Fibroblast of peridontal ligament (primary cell): ENCODE measurements around the gene CHST3.
"Not testable (repeated sequence)": the region's sequence is repeated elsewhere in the genome, so short reads cannot be mapped to it uniquely, and the experiment has no call there.

Experiments used
- DNase-seq: peaks from one replicate; pipeline ENCODE4 v3.0.0-alpha.2; 2010; ENCODE audit errors: extremely low read depth

Gene CHST3

DNA sequence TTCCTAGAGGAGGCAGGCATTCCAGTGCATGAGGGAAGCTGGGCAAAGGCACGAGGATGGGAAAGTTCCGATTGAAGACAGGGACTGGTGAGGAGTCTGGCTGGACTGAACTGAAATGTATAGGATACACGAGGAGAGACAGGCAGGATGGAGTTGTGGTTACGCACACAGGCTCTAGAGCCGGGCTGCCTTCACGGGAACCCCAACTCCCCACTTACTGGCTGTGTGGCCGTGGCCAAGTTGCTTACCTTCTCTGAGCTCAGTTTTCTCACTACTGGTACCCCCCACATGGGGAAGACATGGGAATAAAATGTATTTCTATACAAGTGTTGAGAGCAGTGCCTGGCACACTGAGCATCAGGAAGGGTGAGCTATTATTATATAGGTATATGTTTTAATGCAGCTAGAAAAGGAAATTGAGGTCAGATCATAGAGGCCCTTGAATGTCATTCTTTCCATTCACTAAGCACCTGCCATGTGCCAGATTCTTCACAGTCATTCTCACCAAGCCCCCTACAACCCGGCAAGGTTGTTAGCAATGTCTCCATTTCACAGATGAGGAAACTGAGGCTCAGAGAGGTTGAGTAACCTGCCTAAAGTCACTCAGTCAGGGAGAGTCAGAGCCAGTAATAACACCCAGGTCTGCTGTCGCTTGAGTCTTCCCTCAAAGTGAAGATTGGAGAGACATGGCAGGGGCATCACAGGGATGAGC is 9.7 kb downstream of the CHST3 start:
- no peak for DNase-seq

DNA sequence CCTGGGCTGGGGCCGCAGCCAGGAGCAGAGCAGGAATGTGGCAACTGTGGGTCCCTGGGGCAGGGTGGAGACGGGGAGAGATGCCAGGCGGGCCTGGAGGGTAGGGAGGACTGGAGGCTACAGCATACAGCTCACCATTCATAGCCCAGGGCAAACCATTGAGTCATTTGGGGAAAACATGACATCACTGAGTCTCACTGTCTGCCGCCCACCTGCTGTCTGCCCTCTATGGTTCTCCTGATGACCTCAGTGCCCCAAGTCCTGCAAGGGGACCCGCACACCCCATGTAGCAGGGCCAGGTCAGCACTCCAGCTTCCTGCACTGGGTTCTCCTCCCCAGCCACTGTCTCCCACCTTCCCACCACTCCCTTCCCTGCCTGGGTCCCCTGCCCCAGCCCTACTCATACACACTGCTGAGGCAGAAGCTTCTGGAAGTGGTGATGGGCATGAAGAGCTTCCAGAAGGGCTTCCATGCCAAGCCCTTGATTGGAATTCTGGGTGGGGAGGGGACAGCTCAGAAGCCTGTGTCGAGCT is 10.4 kb downstream of the CHST3 start:
- peak; percentile 70 for DNase-seq

DNA sequence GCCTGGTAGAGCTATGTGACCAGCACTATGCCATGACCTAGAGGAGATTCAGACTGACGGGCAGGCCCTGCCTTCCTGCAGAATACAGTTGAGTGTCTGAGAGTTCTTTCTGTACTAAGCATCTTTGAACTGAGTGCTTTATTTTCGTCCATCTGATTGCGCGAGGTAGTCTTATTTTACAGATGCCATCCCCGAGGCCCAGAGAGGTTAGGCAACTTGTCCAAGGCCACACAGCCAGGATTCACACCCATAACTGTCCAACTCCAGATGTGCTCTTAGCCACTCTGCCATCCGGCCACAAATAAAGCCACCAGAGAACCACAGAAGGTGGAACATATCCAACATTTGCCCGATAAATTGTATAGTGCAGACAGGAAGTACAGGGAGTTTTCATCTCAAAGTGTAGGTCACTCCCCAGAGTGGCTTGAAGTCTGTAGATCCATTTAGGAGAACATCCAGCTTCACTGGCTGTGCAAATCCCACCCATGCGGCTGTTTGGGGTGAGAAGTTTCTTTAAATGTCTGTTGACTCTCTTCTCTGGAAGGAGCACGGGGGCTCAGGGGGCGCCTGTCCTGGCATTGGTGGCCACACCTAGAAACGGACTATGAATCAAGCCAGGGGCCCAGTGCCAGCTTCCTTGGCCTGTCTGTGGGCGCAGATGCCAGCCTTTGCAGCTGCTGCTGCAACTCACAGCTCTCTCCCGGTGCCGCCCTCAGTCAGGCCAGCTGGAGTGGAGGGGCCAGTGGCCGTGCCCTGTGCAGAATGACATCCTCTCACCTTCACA is 11.1 kb downstream of the CHST3 start:
- no peak for DNase-seq

DNA sequence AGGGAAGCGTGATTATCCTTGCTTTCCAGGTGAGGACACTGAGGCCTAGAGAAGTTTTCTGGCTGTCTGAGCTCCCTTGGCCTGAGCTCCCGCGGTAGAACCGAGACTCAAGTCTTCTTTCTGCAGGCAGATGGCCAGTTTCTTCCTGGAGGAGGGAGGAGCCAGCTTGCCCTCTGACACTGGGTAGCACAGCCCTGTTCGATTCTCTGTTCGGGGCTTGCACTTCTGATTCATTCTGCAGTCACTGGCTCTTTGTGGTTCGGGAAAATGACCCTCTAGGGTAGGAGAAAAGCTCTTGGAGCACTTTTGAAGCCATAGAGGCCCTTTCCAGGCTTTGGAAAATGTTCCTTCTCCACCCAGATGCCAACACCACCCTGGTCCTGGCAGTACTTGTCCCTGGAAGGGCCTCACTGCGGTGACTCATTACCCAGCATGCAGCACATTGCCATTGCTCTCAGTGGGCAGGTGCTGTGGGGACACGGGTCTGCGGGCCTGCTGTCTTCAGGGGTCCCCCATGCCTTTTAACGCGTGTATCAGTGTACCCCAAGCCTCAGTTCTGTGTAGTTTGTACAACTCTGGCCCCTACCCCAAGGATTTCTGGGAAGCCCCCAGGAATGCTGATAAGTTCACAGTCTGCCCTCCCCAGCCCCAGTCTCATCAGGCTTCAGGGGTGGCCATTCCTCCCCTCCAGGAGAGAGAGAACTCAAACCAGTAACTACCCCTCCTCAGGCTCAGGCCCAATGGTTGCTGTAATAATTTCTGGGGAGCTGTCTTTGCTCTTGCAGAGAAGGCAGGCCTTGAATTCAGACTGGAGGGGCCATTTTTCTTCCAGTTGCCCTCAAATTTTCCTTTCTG is 11.9 kb downstream of the CHST3 start:
- peak; percentile 74 for DNase-seq

DNA sequence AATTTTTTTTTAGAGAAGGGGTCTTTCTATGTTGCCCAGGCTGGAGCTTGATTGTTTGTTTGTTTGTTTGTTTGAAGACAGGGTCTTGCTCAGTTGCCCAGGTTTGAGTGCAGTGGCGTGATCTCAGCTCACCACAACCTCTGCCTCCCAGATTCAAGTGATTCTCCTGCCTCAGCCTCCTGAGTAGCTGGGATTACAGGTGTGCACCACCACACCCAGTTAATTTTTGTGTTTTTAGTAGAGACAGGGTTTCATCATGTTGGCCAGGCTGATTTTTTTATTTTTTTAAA is 13.4 kb downstream of the CHST3 start:
- not testable (repeated sequence) for DNase-seq

DNA sequence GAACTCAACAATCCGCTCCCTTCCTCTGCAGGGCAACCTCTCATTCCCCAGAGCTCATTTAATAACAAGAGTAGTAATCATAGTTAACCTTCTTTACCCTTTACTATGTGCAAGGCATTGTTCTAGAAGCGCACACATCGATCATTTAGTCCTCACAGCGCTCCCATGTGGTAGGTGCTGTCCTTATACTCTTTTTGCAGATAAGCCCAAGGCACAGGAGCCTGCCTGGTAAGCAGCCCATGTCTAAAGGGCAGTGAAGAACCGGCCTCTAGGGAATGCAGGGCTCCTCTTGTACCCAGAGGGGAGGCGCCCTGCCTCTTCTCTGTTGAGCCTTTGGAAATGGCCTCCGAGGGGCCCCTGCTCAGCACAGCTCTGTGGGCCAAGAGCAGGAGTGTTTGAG is 14.3 kb downstream of the CHST3 start:
- no peak for DNase-seq

DNA sequence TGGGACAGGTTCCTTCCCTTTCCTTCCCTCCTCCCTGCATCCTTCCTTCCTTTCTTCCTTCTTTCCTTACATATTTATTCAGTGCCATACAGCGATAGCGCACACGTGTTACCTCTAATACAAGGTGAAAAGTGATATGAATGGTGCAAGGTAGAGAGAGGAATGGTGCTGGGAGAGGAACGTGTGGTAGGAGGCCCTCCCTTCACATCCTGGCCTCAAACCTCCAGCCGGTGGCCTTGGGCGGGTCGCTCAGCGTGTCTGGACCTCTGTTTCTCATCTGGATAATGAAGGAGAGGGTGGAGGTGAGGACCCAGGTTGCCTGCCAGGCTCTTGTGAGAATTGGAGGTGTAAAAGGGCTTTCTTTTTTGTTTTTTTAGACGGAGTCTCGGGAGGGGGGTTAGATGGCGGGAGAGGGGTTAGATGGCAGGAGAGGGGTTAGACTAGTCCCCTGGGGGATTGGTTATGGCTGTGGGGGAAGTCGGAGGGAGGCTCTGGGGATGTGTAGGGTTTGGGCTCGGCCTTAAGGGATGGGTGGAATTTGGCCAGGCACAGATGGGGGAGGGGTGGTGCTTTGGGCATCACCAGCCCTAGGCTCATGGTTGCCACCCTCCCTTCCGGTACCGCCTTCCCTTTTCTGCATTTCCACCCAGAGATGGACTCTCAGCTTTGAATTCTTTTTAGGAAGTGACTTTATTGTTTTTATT is 14.9 kb downstream of the CHST3 start:
- no peak for DNase-seq

DNA sequence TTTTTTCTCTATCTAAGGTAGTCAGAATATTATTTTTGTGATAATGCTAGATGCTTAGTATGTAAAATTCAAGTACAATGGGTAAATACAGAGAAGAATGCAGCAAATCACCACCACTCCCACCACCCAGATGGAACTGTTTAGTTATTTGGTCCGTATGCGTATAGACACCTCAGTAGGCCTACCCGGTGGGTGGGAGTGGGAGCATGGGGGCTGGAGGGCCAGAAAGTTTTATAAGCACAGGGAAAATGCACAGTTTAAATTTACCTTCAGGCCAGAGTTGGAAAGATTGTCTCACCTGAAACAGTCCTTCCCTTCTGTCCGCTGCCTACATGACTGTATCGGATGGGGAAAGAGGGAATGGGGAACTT is 15.5 kb downstream of the CHST3 start:
- DNase-seq, result no peak

DNA sequence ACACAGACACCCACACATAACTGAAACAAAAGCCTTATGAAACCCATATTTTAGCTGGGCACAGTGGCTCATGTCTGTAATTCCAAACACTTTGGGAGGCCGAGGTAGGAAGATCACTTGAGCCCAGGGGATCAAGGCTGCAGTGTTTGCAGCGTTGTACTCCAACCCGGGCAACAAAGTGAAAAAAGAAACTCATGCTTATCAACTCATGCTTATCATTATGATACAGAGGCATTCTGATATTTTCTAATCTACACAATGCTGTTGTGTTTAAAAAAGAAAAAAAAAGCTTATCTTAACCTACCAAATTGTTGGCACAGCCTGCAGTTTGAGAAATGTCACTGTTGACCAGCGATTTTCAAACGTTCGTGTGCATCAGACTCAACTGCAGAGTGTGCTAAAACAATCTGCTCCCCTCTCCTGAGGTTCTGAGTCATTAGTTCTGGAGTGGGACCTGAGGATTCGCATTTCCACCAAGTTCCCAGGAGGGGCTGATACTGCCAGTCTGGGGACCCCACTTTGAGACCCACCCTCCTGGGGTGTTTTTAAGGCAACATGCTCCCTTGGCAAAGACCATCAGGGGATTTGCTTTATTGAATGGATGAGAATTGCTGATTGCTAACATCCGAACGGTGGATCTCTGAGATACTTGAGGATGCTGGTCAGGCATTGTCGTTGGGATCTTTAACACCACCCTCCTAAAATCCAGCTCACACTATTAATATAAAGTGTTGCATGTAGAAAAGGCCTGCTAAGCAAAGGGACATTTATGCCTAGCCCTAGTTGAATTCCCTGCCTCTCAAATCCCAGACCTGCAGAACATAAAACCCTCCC is 16.2 kb downstream of the CHST3 start:
- no peak for DNase-seq

DNA sequence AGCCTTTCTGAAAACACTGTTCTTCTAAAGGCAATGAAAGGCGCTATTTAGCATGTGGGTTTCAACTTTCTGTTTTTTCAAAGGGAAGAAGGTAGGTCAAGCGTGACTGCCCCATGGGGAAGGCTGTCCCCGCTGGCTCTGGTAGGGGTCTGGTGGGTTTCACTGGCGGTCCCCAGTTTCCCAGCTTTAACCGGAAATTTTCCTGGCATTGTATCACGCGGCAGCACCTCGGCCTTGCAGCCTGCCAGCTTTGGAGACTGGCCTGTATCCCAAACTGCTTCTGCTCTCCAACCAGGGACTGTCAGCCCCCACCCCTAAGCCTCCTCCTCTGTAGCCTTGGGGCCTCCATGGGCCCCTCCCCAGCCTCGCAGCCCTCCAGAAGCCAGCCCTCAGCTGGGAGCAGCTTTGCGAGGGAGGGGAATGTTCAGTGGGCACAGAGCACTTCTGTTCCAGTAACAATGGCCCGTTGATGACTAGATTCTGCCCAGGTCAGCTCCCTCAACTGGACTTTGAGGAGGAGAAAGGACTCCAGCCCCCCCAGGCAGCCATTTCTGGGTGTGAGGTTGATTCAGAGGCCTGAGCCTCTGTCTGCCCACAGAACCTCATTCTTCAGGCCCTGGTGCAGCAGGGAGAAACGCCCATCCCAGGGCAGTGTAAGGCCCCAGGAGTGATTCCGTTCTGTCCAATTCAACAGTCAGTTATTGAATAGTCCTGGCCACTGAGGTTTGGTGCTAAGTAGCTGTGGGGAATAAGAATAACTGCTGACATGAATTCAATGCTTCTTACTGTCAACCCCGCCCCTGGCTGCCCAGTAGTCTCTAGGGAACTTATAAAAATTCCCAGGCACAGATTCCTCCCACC is 17.1 kb downstream of the CHST3 start:
- DNase-seq, result peak; percentile 47

DNA sequence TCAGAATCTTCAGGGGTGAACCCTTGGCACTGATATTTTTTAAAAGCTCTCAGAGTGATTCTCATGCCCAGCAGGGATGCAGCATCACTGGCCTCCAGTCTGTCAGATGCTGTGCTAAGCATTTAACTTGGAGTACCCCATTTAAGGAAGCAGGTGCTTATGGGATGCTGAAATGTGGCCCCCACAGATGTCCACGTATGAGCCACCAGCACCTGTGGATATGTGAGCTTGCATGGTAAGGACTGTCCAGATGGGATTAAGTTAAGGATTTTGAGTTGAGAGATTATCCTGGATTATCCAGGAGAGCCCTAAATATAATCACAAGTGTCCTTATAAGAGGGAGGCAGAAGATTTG is 17.7 kb downstream of the CHST3 start:
- DNase-seq, result no peak

DNA sequence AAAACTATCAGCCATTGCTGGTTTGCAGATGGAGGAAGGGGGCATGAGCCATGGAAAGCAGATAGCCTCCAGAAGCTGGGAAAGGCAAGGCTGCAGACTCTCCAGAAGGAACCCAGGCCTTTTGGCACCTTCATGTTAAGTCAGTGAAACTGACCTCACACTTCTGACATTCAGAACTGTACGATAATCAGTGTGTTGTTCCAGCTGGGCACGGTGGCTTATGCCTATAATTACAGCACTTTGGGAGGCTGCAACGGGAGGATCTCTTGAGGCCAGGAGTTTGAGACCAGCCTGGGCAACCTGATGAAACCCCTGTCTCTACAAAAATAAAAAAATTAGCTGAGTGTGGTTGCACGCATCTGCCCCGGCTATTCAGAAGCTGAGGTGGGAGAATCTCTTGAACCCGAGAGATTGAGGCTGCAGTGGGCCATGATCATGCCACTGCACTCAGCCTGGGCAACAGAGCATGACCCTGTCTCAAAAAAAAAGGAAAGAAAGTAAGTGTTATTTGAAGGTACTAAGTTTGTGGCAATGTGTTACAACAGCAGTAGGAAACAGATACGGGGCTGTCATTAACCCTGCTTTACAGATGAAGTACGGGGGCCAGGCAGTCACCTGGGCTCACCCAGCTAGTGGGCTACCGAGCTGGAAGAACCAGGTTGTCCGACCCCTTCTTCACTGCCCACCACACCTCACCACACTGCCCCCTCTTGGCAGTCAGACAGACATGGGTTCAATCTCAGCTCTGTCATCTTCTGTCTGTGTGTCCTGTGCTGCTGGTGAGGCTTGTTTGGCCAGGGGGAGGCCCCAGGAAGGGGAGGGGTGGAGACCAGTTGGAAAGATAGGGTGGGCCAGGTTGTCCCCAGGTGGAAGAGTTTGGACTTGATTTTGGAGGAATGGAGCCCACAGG is 18.3 kb downstream of the CHST3 start:
- no peak for DNase-seq

DNA sequence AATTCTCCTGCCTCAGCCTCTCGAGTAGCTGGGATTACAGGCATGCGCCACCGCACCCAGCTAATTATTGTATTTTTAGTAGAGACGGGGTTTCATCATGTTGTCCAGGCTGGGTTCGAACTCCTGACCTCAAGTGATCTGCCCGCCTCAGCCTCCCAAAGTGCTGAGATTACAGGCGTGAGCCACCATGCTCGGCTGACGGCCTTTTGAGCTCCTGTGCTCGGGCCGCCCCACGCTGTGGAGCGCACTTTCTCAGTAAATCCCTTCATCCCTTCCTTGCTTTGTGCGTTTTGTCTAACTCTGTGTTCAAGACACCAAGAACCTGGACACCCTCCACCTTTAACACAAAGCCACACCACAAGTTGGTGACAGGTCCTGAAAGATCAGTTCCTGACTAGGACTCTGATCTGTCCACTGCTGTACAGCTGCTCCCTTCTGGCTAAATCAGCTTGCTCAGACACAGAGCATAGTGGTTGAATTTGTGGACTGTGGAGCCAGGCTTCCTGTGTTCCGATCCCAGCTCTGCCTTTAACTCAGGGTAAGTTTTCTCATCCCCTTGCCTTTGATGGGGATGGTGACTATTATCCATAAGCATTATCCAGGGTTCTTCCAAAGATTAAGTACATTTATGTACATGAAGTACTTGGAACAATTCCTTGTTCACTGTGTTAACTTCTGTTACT is 20.1 kb downstream of the CHST3 start:
- DNase-seq, result no peak

DNA sequence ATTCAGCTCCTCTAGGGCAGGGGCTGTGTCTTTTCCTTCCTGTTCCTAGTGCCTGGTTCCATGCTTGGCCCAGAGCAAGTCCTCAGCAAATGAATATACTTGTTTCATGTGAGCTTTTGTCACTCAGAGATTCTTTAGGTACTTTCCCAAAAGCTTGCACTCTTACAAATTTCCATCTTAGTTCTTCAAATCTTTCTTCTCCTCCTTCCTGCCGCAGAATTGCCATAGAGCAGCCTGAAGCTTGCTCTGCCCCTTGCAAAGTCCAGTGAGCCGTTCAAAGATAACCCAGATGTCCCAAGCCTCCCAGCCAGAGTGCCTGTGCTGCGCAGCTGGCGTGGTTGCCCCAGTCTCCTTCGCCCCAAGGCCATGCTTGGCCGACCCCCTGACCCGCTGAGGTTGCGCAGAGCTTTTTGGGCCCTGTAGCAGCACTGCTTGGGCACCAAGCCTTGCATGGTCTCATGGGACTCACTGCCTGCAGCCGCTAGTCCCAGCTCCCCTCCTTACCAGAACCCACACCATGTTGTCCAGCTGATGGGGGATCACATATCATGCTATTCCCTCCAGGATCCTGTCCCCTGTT is 20.7 kb downstream of the CHST3 start:
- no peak for DNase-seq

DNA sequence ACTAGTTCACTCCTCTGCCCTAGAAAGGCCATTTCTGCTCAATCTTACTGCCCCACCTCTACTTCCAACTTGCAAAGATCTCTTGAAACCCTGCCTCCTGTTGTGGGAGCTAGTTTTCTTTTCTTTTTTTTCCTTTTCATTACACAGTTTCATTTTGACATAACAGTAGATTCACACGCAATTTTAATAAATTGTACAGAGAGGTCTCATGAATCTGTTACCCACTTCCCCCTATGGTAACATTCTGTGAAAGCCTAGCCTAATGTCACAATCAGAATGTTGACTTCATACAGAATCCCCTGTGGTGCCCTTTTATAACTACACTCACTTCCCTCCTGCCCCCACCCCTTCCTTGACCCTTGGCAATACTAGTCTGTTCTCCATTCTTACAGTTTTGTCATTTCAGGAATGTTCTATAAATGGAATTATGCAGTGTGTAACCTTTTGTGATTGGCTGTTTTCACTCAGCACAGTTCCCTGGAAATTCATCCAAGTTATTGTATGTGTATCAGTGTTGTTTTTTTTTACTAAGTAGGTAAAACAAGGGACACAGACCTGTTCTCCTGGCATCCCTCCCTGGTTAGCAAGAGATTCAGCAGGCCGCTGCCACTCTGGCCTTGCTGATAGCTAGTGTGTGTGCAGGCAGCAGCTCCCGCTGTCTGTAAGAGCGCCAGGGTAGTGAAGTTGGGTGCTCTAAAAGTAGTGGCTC is 21.5 kb downstream of the CHST3 start:
- peak; percentile 89 for DNase-seq

DNA sequence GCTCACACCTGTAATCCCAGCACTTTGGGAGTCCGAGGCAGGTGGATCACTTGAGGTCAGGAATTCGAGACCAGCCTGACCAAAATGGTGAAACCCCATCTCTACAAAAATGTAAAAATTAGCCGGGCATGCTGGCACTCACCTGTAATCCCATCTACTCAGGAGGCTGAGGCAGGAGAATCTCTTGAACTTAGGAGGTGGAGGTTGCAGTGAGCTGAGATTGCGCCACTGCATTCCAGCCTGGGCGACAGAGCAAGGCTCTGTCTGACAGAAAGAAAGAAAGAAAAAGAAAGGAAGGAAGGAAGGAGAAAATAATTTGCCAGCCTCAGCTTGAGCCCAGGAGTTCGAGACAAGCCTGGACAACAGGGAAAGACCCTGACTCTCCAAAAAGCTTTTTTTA is 24.7 kb downstream of the CHST3 start:
- DNase-seq, result not testable (repeated sequence)

DNA sequence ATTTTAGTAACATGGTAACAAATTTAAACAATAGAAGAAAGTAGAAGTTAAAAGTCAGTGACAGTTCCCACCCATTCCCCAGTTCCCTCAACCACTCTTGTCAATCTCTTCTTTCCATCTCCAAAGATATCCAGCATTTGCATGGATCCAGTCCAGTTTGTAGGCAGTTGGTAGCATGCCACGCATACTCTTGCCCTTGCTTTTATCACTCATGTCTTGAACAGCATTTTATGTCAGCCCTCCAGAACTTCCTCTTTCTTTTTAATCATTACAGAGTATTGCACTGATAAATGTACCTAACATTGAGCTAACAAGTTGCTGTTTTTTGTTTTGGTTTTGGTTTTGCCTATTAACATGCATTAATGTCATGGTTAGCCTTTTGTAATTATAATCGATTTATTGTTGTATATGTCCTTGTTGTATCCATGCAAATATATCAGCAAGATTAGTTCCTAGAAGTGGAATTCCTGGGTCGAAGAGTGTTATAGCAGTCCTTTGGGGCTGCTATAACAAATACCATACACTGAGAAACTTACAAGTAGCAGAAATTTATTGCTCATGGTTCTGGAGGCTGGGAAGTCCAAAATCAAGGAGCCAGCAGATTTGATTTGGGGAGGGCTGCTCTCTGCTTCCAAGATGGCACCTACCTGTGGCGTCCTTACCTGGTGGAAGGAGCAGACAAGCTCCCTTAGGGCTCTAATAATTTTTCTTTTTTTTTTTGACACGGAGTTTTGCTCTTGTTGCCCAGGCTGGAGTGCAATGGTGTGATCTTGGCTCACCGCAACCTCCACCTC is 25.7 kb downstream of the CHST3 start:
- no peak for DNase-seq
